Glomerular endothelial cell (primary cell): Measurements from ENCODE around the gene KLHL26. TPM values are rescaled to one million over a fixed set of nuclear protein-coding genes. Genes with fewer than 3 reads are reported as not detected.

Experiments used
- DNase-seq: peaks from one replicate; pipeline ENCODE4 v3.0.0-alpha.2; 2011; ENCODE audit warnings: low read depth, low spot score; ENCODE audit errors: extremely low read depth
- total RNA-seq: library from RNA; depleted of rRNA; stranded (reverse); fragments of >200 nt; gene quantifications from 2 replicates; pipeline ENCODE4 v1.2.3, GENCODE V29; 2015

The KLHL26 gene
- total RNA-seq, 1 donor from 2014 or later, result 4.4 TPM

DNA sequence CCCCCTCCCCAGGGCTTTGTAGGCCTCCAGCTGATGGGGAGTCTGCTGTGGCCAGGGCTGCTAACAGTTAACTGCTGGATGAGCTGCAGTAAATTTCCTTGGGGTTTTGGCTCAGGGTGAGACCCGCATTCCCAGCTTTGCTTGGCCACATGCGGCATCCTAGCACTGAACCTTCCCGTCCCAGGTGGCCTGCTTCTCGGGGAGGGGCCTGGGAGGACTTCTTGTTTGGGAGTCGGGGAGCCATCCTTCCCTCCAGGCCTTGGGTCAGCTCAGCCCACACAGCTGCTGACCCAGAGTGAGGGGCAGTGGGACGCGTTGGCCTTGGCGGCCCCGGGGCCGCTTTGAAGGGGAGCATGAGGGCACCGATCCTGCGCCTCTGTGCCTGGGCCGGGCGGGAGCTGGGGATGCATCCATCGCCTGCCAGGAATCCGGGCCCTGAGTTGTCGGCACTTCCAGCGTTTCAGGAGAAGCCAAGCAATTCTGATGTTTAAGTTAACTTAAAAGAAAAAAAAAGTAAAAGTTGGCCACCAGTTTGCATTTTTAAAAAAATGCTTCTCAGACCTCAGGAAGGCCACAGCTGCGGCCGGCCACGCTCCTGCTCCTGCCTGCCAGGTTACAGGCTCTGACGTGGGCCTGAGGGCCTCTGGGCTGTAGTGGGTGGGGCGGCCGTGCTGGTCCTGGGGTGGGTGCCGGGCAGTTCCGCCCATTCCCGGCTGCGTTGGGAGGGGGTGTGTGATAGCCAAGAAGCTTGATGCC is 74.3 kb downstream of the KLHL26 start:
- no peak for DNase-seq

DNA sequence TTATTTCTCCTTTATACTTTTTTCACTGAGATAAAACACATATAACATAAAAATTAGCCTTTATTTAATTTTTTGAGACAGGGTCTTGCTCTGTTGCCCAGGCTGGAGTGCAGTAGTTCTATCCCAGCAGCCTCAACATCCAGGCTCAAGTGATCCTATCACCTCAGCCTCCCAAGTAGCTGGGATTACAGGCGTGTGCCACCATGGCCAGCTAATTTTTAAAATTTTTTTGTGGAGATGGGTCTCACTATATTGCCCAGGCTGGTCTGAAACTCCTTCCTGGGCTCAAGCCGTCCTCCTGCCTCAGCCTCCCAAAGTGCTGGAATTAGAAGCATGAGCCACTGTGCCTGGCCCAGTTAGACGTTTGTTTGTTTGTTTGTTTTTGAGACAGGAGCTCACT is 75.1 kb downstream of the KLHL26 start:
- DNase-seq, result no peak

DNA sequence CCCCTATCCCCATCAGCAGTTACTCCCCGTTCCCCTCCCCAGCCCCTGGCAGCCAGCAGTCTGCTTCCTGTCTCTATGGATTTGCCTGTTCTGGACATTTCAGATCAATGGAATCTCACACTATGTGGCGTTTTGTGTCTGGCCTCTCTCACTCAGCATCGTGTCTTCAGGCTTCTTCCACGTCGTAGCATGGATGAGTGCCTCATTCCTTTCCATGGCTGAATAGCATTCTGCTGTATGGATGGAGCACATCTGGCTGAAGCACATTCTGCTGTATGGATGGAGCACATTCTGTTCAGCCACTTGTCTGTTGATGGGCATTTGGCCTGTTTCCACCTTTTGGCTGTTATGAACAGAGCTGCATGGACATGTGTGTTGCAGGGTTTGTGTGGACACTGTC is 76.2 kb downstream of the KLHL26 start:
- no peak for DNase-seq

GRCh38 chr19:18713550-18714117 is 76.8 kb downstream of the KLHL26 start:
- DNase-seq, result no peak

DNA sequence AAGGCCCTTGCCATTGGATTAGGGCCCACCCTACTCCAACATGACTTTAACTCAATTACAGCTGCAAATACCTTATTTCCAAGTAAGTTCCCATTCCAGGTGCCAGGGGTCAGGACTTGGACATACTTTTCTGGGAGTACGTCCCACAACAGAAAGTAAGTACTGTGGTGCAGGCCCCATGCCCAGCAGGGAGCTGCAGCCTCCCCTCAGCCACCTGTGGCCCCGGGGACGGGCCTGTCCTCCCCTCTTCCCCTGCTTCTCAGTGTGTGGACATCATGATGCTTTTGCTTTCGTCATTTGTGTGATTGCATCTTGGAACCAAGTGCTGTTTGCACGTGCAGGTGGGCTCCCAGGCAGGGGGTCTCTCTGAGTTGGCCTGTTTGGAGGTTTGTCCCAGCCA is 78.6 kb downstream of the KLHL26 start:
- no peak for DNase-seq

DNA sequence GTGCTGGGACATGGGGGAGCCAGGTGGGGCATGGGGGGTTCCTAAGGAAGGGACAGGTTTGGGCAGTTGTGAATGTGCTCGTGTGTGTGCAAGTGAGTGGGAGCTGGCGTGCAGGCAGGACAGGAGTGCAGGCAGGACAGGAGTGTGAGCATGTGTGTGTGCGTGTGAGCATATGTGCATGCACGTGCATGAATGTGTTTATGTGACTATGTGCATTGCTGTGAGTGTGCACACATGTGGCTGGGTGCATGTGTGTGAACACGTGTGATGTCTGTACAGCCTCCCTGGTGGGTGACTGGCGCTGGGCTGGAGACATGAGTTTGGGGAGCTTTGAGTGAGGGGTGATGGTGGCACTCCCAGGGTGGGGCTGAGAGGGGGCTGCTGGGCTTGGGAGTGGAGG is 80.0 kb downstream of the KLHL26 start:
- no peak for DNase-seq

GRCh38 chr19:18717601-18718000 is 80.8 kb downstream of the KLHL26 start:
- no peak for DNase-seq

DNA sequence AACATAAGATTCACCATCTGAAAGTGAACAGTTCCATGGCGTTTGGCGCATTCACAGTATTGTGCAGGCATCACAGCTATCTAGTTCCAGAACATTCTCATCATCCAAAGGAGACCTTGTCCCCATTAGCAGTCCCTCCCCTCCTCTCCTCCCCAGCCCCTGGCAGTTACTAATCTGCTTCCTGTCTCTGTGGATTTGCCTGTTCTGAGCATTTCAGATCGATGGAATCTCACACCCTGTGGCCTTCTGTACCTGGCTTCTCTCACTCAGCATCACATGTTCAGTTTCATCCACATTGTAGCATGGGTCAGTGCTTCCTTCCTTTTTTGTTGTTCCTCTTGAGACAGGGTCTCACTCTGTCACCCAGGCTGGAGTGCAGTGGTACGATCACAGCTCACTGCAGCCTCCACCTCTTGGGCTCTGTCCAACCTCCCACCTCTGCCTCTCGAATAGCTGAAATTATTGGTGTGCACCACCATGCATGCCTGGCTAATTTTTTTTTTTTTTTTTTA is 81.2 kb downstream of the KLHL26 start:
- DNase-seq, result no peak

- DNase-seq, result no peak
These were observed 82.1 kb downstream of the KLHL26 start for GRCh38 chr19:18718846-18719458.

- no peak for DNase-seq
These were observed 82.7 kb downstream of the KLHL26 start for GRCh38 chr19:18719541-18719940.

Other genes starting within 250 kb of the KLHL26 start
- gene LRRC25, start 239.4 kb upstream of the KLHL26 start, total RNA-seq, result not detected in 2 replicates
- 180 and 184 TPM in 2 replicates for gene SSBP4, start 217.6 kb upstream of the KLHL26 start, total RNA-seq
- 50.9 and 57.2 TPM in 2 replicates for gene ISYNA1, start 198.9 kb upstream of the KLHL26 start, total RNA-seq
- 13.6 and 18.3 TPM in 2 replicates for gene ELL, start 115.0 kb upstream of the KLHL26 start, total RNA-seq
- 297 and 321 TPM in 2 replicates for gene FKBP8, start 93.5 kb upstream of the KLHL26 start, total RNA-seq
- gene KXD1, start 79.2 kb upstream of the KLHL26 start, total RNA-seq, result 143 and 155 TPM in 2 replicates
- gene UBA52, start 65.2 kb upstream of the KLHL26 start, total RNA-seq, result 730 and 991 TPM in 2 replicates
- 141 and 212 TPM in 2 replicates for gene REX1BD, start 48.2 kb upstream of the KLHL26 start, total RNA-seq
- gene CRLF1, start 30.2 kb upstream of the KLHL26 start, total RNA-seq, result 1.8 TPM in 1 of 2 replicates, not detected in the other
- 1.4 and 1.6 TPM in 2 replicates for gene TMEM59L, start 24.2 kb upstream of the KLHL26 start, total RNA-seq
- 2.8 and 4.7 TPM in 2 replicates for gene CRTC1, start 46.7 kb downstream of the KLHL26 start, total RNA-seq
- not detected in 2 replicates for gene COMP, start 154.3 kb downstream of the KLHL26 start, total RNA-seq
- gene UPF1, start 194.9 kb downstream of the KLHL26 start, total RNA-seq, result 65.9 and 90.6 TPM in 2 replicates